Upper lobe of left lung (tissue), 4 donors: Measurements from ENCODE around the gene DHRS2.

Source experiments
- CTCF ChIP-seq, 6 experiments: fragments of 450-650 bp in 4 of 6; fragments of 200-600 bp in 2 of 6; sonication (generic) in 2 of 6; IDR thresholded peaks; one replicate each; pipeline ENCODE4 v1.5.1; 2016 to 2019; ENCODE audit warnings: antibody characterized with exemption in 6 of 6
- POLR2A ChIP-seq, 4 donors: fragments of 450-650 bp; IDR thresholded peaks; one replicate each; pipeline ENCODE4 v1.5.1; 2016 to 2017; ENCODE audit warnings: antibody characterized with exemption in 4 of 4, mild to moderate bottlenecking in 2 of 4
- POLR2AphosphoS5 ChIP-seq, 2 donors: sonication (generic); formaldehyde crosslinking; IDR thresholded peaks; one replicate each; pipeline ENCODE4 v1.5.1; 2017; ENCODE audit warnings: antibody characterized with exemption in 2 of 2

- TF ChIP-seq POLR2A (IDR thresholded peaks at IDR 0.05) (no peak), CTCF (IDR thresholded peaks at IDR 0.05) (no peak), POLR2AphosphoS5 (IDR thresholded peaks at IDR 0.05) (no peak)
These were observed 14.8 kb upstream of the DHRS2 start for GRCh38 chr14:23621204-23621931.
